Ishikawa (cell line): ENCODE measurements around the gene RUNX1.

Experiments used
- CEBPB ChIP-seq: IDR thresholded peaks from 2 replicates; pipeline ENCODE4 v1.6.1; 2012
- CREB1 ChIP-seq: IDR thresholded peaks from 2 replicates; pipeline ENCODE4 v1.6.1; 2012; ENCODE audit warnings: low read depth
- EGR1 ChIP-seq: IDR thresholded peaks from 2 replicates; pipeline ENCODE4 v1.6.1; 2012
- EP300 ChIP-seq: IDR thresholded peaks from 2 replicates; pipeline ENCODE4 v1.6.1; 2012; ENCODE audit warnings: borderline replicate concordance
- FOXM1 ChIP-seq: IDR thresholded peaks from 2 replicates; pipeline ENCODE4 v1.6.1; 2012; ENCODE audit warnings: low read depth, borderline replicate concordance
- NFIC ChIP-seq: IDR thresholded peaks from 2 replicates; pipeline ENCODE4 v1.6.1; 2012
- RAD21 ChIP-seq: IDR thresholded peaks from 2 replicates; pipeline ENCODE4 v1.6.1; 2012; ENCODE audit warnings: low read depth
- TAF1 ChIP-seq: IDR thresholded peaks from 2 replicates; pipeline ENCODE4 v1.6.1; 2012; ENCODE audit warnings: low read depth, mild to moderate bottlenecking
- TCF12 ChIP-seq: IDR thresholded peaks from 2 replicates; pipeline ENCODE4 v1.6.1; 2012; ENCODE audit warnings: low read depth
- TEAD4 ChIP-seq: IDR thresholded peaks from 2 replicates; pipeline ENCODE4 v1.6.1; 2012
- YY1 ChIP-seq: IDR thresholded peaks from 2 replicates; pipeline ENCODE4 v1.6.1; 2012; ENCODE audit warnings: low read depth
- ZBTB7A ChIP-seq: IDR thresholded peaks from 2 replicates; pipeline ENCODE4 v1.6.1; 2012; ENCODE audit warnings: low read depth
- TF ChIP-seq, protein P1 (sequence below): IDR thresholded peaks from 2 replicates; pipeline ENCODE4 v1.6.1; 2012; ENCODE audit warnings: low read depth, mild to moderate bottlenecking
- TF ChIP-seq, protein P2 (sequence below): IDR thresholded peaks from 2 replicates; pipeline ENCODE4 v1.6.1; 2012
- TF ChIP-seq, protein P3 (sequence below): IDR thresholded peaks from 2 replicates; pipeline ENCODE4 v1.6.1; 2012

Gene RUNX1

DNA sequence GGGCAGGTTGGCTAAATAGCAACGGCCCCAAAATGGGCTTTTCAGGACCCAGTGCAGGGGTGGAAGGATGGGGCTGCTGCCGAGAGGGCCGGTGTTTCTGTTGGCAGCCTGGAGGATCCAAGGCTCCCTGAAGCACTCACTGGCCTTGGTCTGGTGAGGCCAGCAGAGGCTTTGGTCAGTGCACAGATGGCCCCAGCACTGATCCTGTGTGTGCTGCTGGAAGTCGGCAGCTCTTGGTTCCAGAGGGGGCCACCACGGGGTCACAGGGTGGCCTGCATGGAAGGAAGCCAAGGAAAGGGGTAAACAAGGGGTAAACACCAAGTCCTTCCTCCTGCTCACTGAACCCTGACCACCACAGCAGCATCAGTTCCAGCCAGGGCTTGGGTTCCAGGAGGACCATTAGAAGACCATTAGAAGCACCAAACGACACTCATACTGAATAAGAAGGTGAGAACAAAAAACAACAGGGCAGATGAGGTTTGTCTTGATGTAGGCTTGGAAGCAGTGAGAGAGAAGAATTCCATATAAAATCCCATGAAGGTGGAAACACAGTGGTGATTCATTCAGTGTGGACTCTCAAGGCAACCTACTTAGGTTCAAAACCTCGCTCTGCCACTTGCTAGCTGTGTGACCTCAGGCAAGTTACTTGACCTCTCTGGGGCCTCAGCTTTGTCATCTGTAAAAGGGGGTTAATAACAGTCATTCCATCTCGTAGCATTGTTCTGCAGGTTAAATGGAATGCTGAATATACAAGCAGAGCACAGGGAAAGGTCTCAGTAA, 184.5 kb downstream of the RUNX1 start:
- TF ChIP-seq FOXM1 (no peak), RAD21 (no peak), CREB1 (no peak), YY1 (no peak), ZBTB7A (no peak), EP300 (no peak), TCF12 (no peak), TAF1 (no peak), TEAD4 (no peak), EGR1 (no peak), CEBPB (no peak), NFIC (no peak)
- TF ChIP-seq, protein P1, sequence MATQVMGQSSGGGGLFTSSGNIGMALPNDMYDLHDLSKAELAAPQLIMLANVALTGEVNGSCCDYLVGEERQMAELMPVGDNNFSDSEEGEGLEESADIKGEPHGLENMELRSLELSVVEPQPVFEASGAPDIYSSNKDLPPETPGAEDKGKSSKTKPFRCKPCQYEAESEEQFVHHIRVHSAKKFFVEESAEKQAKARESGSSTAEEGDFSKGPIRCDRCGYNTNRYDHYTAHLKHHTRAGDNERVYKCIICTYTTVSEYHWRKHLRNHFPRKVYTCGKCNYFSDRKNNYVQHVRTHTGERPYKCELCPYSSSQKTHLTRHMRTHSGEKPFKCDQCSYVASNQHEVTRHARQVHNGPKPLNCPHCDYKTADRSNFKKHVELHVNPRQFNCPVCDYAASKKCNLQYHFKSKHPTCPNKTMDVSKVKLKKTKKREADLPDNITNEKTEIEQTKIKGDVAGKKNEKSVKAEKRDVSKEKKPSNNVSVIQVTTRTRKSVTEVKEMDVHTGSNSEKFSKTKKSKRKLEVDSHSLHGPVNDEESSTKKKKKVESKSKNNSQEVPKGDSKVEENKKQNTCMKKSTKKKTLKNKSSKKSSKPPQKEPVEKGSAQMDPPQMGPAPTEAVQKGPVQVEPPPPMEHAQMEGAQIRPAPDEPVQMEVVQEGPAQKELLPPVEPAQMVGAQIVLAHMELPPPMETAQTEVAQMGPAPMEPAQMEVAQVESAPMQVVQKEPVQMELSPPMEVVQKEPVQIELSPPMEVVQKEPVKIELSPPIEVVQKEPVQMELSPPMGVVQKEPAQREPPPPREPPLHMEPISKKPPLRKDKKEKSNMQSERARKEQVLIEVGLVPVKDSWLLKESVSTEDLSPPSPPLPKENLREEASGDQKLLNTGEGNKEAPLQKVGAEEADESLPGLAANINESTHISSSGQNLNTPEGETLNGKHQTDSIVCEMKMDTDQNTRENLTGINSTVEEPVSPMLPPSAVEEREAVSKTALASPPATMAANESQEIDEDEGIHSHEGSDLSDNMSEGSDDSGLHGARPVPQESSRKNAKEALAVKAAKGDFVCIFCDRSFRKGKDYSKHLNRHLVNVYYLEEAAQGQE = no peak
- TF ChIP-seq, protein P2, sequence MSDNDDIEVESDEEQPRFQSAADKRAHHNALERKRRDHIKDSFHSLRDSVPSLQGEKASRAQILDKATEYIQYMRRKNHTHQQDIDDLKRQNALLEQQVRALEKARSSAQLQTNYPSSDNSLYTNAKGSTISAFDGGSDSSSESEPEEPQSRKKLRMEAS = no peak

DNA sequence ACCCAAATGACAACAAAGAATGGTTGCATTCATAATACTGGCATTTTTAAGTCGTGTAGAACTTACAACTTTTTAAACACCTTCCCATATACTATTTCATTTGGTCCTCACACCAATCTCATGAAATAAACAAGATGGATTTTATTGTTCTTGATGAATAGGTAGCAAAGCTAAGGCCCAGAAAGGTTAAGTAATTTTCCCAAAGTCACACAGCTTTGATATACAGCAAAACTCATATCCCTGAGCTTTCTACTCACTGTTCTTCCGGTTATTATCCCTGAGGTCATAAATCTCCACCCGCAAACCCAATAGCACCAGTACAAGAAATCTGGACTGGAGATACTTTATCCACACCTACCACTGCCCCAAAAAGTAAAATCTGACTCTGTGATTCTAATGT, 186.2 kb downstream of the RUNX1 start:
- TF ChIP-seq YY1 = no peak
- TF ChIP-seq, protein P3, sequence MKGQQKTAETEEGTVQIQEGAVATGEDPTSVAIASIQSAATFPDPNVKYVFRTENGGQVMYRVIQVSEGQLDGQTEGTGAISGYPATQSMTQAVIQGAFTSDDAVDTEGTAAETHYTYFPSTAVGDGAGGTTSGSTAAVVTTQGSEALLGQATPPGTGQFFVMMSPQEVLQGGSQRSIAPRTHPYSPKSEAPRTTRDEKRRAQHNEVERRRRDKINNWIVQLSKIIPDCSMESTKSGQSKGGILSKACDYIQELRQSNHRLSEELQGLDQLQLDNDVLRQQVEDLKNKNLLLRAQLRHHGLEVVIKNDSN = no peak
- no peak for TF ChIP-seq FOXM1
- TF ChIP-seq NFIC = no peak

DNA sequence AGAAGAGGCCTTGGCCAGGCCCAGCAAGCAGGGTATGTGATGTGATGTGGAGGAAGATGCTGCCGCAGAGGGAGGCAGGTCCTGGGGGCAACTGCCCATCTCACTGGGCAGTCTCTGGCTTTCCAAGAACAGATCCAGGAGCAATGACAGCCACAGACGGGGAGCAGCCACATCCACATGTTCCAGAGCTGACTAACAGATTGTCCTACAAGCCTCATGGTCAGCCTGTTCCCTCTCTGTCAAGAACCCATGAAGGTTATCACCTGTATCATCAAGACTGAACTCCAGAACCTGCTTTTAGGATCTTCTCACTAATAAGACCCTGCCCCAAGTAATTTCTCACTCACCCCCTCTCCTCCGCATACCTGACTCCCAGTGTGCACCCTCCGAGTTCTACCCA, 187.8 kb downstream of the RUNX1 start:
- TF ChIP-seq, protein P2 = no peak
- TF ChIP-seq, protein P1 = no peak
- TF ChIP-seq YY1 = no peak
- no peak for TF ChIP-seq FOXM1
- TF ChIP-seq NFIC = no peak
- no peak for TF ChIP-seq TEAD4
- no peak for TF ChIP-seq TAF1
- no peak for TF ChIP-seq RAD21
- no peak for TF ChIP-seq EGR1
- no peak for TF ChIP-seq TCF12
- TF ChIP-seq EP300 = no peak
- TF ChIP-seq CREB1 = no peak
- TF ChIP-seq ZBTB7A = no peak
- TF ChIP-seq CEBPB = no peak
- TF ChIP-seq, protein P3 = no peak

DNA sequence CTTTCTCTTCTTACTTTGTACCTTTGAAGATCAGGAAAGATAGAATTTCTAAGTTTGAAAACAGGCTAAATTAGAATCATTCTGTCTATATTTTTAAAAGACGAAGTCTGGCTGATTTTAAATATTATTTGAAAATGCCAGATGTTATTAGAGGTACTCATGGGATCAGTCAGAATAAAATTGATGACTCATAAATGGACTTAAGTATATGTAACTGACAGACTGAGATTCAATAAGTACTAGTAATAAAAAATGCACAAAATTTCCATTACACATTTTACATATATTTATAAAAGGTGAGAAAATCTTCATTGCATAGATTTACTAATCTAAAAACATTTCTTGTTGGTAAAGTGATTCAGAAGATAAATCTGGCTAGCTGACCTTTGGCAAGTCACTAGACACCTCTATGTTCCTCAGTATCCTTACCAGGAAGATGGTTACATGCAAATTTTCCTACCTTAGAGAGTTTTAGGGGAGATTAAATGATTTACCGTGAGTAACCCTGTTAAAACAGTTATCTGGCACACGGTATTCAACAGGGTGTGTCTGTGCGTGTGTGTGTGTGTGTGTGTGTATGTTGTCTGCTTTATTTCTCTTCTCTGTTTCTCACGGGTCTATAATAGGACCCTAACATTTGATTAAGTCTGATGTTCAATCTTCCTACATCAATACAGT, 189.0 kb downstream of the RUNX1 start:
- TF ChIP-seq NFIC (no peak), FOXM1 (no peak), YY1 (no peak), ZBTB7A (no peak), EGR1 (no peak), TAF1 (no peak), TCF12 (no peak), CREB1 (no peak), CEBPB (no peak), TEAD4 (no peak)
- TF ChIP-seq, protein P2 = no peak
- TF ChIP-seq, protein P1 = no peak
- TF ChIP-seq, protein P3 = no peak
